ENCODE results near the gene AREG. TPM values are rescaled to one million over a fixed set of nuclear protein-coding genes. Genes with fewer than 3 reads are reported as not detected.

The AREG gene
- total RNA-seq, 4 donors from 2014 or later: 8.1 to 55.6 (median 33.1) TPM

DNA sequence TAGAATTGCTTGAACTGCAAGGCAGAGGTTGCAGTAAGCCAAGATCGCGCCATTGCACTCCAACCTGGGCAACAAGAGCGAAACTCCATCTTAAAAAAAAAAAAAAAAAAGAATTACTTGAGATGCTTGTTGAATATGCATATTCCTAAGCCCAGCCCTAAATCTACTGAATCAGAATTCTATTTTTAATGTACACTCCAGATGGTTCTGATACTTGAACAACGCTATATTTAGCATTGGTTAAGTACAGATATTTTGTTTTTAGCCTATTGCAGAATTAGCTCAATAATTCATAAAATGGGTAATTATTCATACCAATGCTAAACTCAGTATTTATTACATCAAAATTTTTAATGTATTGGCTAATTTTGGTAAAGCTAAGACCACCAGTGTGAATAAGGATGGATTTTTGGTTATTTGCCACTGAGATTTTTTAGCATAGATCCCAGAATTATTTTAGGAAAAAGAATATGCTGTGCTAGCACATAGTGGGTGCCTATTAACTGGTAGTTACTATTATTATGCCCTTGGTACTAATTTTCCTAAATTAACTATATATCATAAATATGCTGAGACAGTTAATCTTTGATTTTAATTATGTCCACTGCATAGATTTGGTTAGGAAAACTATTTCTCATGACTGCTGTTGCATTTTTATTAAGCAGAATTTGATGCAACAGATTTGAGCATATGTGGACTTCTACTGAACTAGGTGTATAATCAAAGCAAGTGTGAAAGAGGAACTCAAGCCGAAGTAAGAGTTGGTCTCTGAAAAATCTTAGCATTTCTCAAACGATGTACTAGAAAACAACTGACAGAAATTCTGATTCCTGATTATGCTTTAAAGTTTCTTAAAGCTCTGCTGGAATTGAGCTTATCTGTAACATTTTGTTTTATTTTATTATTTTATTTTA lies 9.2 kb downstream of the AREG start:
- TF ChIP-seq, protein P1, sequence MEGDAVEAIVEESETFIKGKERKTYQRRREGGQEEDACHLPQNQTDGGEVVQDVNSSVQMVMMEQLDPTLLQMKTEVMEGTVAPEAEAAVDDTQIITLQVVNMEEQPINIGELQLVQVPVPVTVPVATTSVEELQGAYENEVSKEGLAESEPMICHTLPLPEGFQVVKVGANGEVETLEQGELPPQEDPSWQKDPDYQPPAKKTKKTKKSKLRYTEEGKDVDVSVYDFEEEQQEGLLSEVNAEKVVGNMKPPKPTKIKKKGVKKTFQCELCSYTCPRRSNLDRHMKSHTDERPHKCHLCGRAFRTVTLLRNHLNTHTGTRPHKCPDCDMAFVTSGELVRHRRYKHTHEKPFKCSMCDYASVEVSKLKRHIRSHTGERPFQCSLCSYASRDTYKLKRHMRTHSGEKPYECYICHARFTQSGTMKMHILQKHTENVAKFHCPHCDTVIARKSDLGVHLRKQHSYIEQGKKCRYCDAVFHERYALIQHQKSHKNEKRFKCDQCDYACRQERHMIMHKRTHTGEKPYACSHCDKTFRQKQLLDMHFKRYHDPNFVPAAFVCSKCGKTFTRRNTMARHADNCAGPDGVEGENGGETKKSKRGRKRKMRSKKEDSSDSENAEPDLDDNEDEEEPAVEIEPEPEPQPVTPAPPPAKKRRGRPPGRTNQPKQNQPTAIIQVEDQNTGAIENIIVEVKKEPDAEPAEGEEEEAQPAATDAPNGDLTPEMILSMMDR (IDR thresholded peaks at IDR 0.05; ENCODE audit: low read depth): no peak

DNA sequence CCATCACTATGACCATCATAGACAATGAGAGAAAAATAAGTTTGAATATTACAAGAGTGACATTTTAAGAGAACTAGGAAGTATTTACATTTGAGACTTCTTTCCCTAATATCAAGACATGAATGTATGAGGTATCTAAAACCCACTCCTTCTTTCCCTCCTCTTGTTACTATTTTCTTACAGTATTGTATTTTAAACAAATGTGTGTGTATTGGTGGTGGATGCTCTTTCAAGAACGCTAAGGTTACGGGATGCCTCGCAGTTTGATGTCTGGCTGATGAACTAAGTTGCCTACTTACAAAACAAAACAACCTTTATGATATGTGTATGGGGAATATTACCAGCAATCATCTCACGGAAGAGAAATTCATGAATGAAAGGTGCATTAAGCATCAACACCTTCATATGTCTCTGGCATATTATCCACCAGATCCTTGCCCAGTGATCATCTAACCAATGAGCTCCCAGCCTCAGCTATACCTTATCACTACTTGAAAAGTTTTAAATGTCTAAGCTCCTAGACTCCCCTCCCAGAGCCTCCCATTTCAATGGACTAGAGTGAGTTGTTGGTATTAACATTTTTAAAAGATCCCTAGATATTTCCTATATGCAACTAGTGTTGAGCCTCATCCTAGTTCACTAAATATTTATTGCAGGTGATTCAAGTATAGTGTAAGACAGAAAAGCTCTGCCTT lies 10.6 kb downstream of the AREG start:
- TF ChIP-seq, protein P1 (IDR thresholded peaks at IDR 0.05; ENCODE audit: low read depth): no peak

DNA sequence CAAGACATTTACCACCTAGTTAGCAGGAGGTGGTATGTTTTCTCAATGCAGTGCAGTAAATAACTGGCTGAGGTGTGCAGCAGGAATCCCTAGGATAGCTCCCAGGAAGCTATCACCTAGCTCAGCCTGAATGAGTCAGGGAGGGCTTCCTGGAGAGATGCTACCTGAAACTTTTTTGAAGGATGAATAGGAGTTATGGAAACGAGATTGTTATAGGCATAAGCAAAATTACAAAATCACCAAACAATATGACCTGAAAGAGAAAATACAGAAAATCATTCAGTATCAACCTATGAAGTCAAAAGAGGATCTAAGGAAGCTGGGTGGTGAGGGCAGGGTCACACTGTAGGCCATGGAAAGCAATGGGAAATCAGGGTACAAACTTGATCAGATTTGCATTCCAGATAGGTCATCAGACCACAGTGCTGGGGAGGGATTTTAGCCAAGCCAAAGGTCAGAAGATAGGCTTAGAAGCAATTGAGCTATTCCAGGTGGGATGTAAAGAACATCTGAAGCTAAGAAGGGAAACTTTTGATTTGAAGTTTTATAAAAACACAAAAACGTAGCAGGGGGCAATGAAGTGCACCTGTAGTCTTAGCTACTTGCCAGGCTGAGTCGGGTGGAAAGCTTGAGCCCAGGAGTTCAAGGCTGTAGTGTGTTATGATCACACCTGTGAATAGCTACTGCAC lies 11.3 kb downstream of the AREG start:
- TF ChIP-seq, protein P1 (IDR thresholded peaks at IDR 0.05; ENCODE audit: low read depth): no peak

DNA sequence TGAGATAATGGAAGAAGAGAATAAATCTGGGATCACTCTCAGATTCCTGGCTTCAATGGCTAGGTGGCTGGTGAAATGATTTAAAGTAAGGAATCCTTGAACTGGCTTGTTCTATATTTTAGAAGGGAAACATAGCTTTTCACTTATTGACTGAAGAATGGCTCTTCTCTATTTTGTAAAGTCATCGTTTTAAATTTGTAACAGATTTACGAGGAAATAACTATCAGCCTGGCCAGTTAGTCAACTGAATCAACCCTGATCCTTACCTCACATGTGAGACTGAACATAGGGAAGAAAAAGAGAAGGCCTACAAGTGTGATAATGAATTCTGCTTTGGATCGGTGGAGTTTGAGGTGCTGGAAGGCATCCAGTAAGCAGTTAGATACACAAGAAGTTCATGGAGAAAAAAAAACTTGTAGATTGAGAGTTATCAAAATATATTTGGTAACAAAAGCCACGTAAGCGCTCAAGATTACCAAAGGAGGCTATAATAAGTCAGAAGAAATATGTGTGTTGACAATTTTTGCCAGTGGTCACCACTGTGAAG lies 12.0 kb downstream of the AREG start:
- TF ChIP-seq, protein P1 (IDR thresholded peaks at IDR 0.05; ENCODE audit: low read depth): no peak

DNA sequence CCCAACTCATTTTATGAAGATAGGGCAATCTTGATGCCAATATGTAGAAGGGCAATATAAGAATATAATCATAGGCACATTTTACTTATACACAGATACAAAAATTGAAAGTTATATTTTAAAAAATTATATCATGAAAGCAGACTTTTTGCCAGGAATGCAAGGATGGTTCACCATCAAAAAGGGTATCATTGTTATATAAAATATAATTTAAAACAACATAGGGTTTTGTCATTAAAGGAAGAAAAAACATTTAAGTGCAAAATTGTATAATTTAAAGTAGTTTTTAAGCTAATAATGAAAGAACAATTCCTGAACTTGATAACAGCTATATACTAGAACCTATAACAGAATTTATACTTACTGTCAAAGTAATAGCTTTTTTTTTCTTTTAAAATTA lies 15.9 kb downstream of the AREG start:
- TF ChIP-seq, protein P1 (IDR thresholded peaks at IDR 0.05; ENCODE audit: low read depth): no peak

DNA sequence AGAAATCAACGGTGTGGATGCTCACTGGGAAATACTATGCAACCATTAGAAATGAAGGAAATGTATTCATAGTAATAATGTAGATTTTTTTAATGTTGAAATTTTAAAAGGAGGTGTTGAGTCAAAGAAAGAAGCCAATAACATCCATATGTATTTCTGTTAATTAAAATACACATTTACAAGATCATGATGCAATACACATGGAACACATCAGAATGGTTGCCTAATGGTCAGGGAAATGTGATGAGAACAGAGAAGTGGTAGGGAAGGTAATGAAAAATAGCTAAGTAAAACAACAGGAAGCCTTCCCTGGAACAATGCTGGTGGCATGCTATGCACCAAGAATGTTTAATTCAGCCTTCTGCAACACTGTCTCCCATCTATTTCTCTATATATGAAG lies 18.2 kb downstream of the AREG start:
- TF ChIP-seq, protein P1 (IDR thresholded peaks at IDR 0.05; ENCODE audit: low read depth): no peak

Measured in subcutaneous adipose tissue (tissue), 4 donors.